ENCODE data around the gene DNAI4.

- no peak for TF ChIP-seq ZSCAN32 (CRISPR knock-in tag; IDR thresholded peaks at IDR 0.05)
- TF ChIP-seq CTCF (IDR thresholded peaks at IDR 0.05 in 2 of 3, conservative IDR thresholded peaks at IDR 0.05 in 1 of 3; ENCODE audit: insufficient read depth in 2 of 3, low read depth in 1 of 3, low read length in 3 of 3): no peak
- TF ChIP-seq RBM22 (IDR thresholded peaks at IDR 0.05; ENCODE audit: low read depth, low read length, poor library complexity, severe bottlenecking): no peak
- TF ChIP-seq RBBP5 (IDR thresholded peaks at IDR 0.05; ENCODE audit: borderline replicate concordance, insufficient read depth, low read length, poor library complexity, severe bottlenecking): no peak
- no peak for TF ChIP-seq E2F4 (CRISPR knock-in tag; IDR thresholded peaks at IDR 0.05; ENCODE audit: low read depth)
- no peak for TF ChIP-seq ZNF76 (CRISPR knock-in tag; IDR thresholded peaks at IDR 0.05; ENCODE audit: borderline replicate concordance)
- no peak for TF ChIP-seq RAD21 (CRISPR knock-in tag; conservative IDR thresholded peaks at IDR 0.05 in 1 of 2, IDR thresholded peaks at IDR 0.05 in 1 of 2)
- no peak for TF ChIP-seq POLR2AphosphoS5 (IDR thresholded peaks at IDR 0.05; ENCODE audit: control insufficient read depth, insufficient read depth, low read depth, low read length)
- TF ChIP-seq PTTG1 (tag; IDR thresholded peaks at IDR 0.05; ENCODE audit: low read depth): no peak
- TF ChIP-seq FUS (optimal IDR thresholded peaks at IDR 0.05; ENCODE audit: low read depth, low read length): no peak
These were observed 7.6 kb upstream of the DNAI4 start for GRCh38 chr1:66932291-66932690.
